Small intestine (tissue), 7 donors: ENCODE data around the gene HDHD5. TPM values are rescaled to one million over a fixed set of nuclear protein-coding genes. Genes with fewer than 3 reads are reported as not detected.

ENCODE experiments used
- DNase-seq, 2 donors: peaks; one replicate each; pipeline versions ENCODE4 v3.0.0 to v3.0.0-alpha.2; 2013
- FAIRE-seq: peaks from 2 replicates; lab custom pipeline; 2012; peaks lifted over from hg19 to GRCh38; lab: Jason Lieb, UNC
- H3K27ac ChIP-seq, 3 donors: one replicate each; pipeline ENCODE4 v1.5.1; 2013; ENCODE audit warnings: low read length in 2 of 3, mild to moderate bottlenecking in 2 of 3, control low read depth in 1 of 3, inconsistent platforms in 1 of 3, low read depth in 1 of 3, moderate library complexity in 1 of 3
- H3K27me3 ChIP-seq, 3 donors: one replicate each; pipeline ENCODE4 v1.6.1; 2013; ENCODE audit warnings: low read length in 3 of 3, inconsistent platforms in 1 of 3; ENCODE audit not compliant: control insufficient read depth in 3 of 3, insufficient read depth in 3 of 3
- H3K36me3 ChIP-seq, 3 donors: one replicate each; pipeline ENCODE4 v1.6.1; 2013; ENCODE audit warnings: low read length in 3 of 3, inconsistent platforms in 1 of 3, low read depth in 1 of 3, mild to moderate bottlenecking in 1 of 3, moderate library complexity in 1 of 3; ENCODE audit not compliant: control insufficient read depth in 3 of 3, insufficient read depth in 2 of 3
- H3K4me1 ChIP-seq, 3 donors: one replicate each; pipeline ENCODE4 v1.6.1; 2013; ENCODE audit warnings: low read length in 2 of 3, inconsistent platforms in 1 of 3, low read depth in 1 of 3, mild to moderate bottlenecking in 1 of 3, moderate library complexity in 1 of 3; ENCODE audit not compliant: control insufficient read depth in 3 of 3, insufficient read depth in 2 of 3
- H3K4me3 ChIP-seq, 3 donors: one replicate each; pipeline ENCODE4 v1.5.1; 2013; ENCODE audit warnings: low read length in 3 of 3, control low read depth in 1 of 3, inconsistent platforms in 1 of 3, low read depth in 1 of 3, mild to moderate bottlenecking in 1 of 3, moderate library complexity in 1 of 3
- H3K9me3 ChIP-seq, 2 donors: one replicate each; pipeline ENCODE4 v1.6.1; 2013; ENCODE audit warnings: low read depth in 1 of 2, low read length in 1 of 2; ENCODE audit not compliant: control insufficient read depth in 2 of 2, insufficient read depth in 1 of 2
- WGBS, 3 donors: extraction: QIAGEN DNeasy Blood & Tissue Kit; methylation state at CpG; one replicate each; pipeline ENCODE4 v1.1.7; 2013; 5-methylcytosine and 5-hydroxymethylcytosine counted together
- polyA plus RNA-seq, 4 donors: library from polyadenylated mRNA; stranded (reverse) in 3 of 4; unstranded in 1 of 4; fragments of 200-250 nt in 3 of 4; fragments of 120-200 nt in 1 of 4; gene quantifications; one replicate each; pipeline versions ENCODE4 v1.2.1 to v1.2.3, GENCODE V29; 2013
- donor health status: healthy with polysubstance abuse.
- donor health status: control.
- donor health status: control.
- donor health status: Bipolar disorder and iron deficiency.
- donor health status: healthy.

Gene HDHD5
- polyA plus RNA-seq, 4 donors, result 36.0 to 70.8 (median 61.7) TPM

GRCh38 chr22:17162731-17163130 is 3.7 kb upstream of the HDHD5 start:
- Histone ChIP-seq H3K4me3 (no peak overlapping the region), H3K4me1 (no peaks in the 10 kb centered on the region), H3K36me3 (no peaks in the 10 kb centered on the region), H3K9me3 (no peaks in the 10 kb centered on the region), H3K27me3 (no peaks in the 10 kb centered on the region), H3K27ac (no peak overlapping the region)
- DNase-seq (no peak), FAIRE-seq (no peak)
- 80 to 90% (median 84%) methylated on average over 8 of the region's 8 CpGs for WGBS, 3 donors

- no peak for DNase-seq
- Histone ChIP-seq H3K4me1 (peaks cover 0 to 4% (median 3%) of the 10 kb centered on the region in 3 donors), H3K9me3 (no peaks in the 10 kb centered on the region), H3K4me3 (no peak overlapping the region), H3K36me3 (no peaks in the 10 kb centered on the region), H3K27ac (no peak overlapping the region), H3K27me3 (no peaks in the 10 kb centered on the region)
- FAIRE-seq, result no peak
- whole genome bisulfite sequencing, 3 donors, result 84 to 90% (median 90%) methylated on average over 3 of the region's 3 CpGs
Observed at GRCh38 chr22:17161991-17162390, 2.9 kb upstream of the HDHD5 start.

- FAIRE-seq (no peak), DNase-seq (peak; percentile 83 to 90)
- peaks cover 0 to 7% (median 3%) of the 10 kb centered on the region in 3 donors for H3K4me1 ChIP-seq
- 4 to 10% (median 7%) methylated on average over 21 to 35 of the region's 35 CpGs for WGBS, 3 donors
- peak overlapping the region; percentile 79 to 86 (median 85) for H3K27ac ChIP-seq
- no peaks in the 10 kb centered on the region for H3K9me3 ChIP-seq
- H3K36me3 ChIP-seq, result no peaks in the 10 kb centered on the region
- peak overlapping the region; percentile 53 to 71 (median 58) for H3K4me3 ChIP-seq
- no peaks in the 10 kb centered on the region for H3K27me3 ChIP-seq
Observed at GRCh38 chr22:17159504-17159951, 451 bp upstream of the HDHD5 start.

GRCh38 chr22:17158176-17158567 is 905 bp downstream of the HDHD5 start:
- Histone ChIP-seq H3K27me3 (no peaks in the 10 kb centered on the region), H3K27ac (peak overlapping the region; percentile 85 to 95 (median 85)), H3K36me3 (no peaks in the 10 kb centered on the region), H3K4me3 (peak overlapping the region; percentile 53 to 71 (median 63)), H3K9me3 (no peaks in the 10 kb centered on the region), H3K4me1 (peaks cover 0 to 11% (median 3%) of the 10 kb centered on the region in 3 donors)
- no peak for FAIRE-seq
- DNase-seq, result no peak
- 18 to 45% (median 33%) methylated on average over 17 of the region's 17 CpGs for WGBS, 3 donors

GRCh38 chr22:17157714-17158113 is 1.4 kb downstream of the HDHD5 start:
- Histone ChIP-seq H3K36me3 (peaks cover 0 to under 1% (median 0%) of the 10 kb centered on the region in 3 donors), H3K9me3 (no peaks in the 10 kb centered on the region), H3K27ac (peak overlapping the region in 1 of 3 donors; percentile 85), H3K4me1 (peaks cover 0 to 11% (median 3%) of the 10 kb centered on the region in 3 donors), H3K27me3 (no peaks in the 10 kb centered on the region), H3K4me3 (peak overlapping the region in 1 of 3 donors; percentile 71)
- 61 to 79% (median 64%) methylated on average over 3 of the region's 3 CpGs for WGBS, 3 donors
- FAIRE-seq (no peak), DNase-seq (no peak)

GRCh38 chr22:17155941-17156340 is 3.1 kb downstream of the HDHD5 start:
- Histone ChIP-seq H3K4me3 (no peak overlapping the region), H3K27me3 (no peaks in the 10 kb centered on the region), H3K36me3 (peaks cover 0 to 3% (median 0%) of the 10 kb centered on the region in 3 donors), H3K4me1 (peaks cover 0 to 14% (median 3%) of the 10 kb centered on the region in 3 donors), H3K27ac (no peak overlapping the region), H3K9me3 (no peaks in the 10 kb centered on the region)
- DNase-seq (no peak), FAIRE-seq (no peak)
- 70 to 78% (median 74%) methylated on average over 3 of the region's 3 CpGs for WGBS, 3 donors

- peak in 1 of 2 donors; percentile 33 for DNase-seq
- 25 to 44% (median 30%) methylated on average over 3 of the region's 3 CpGs for WGBS, 3 donors
- Histone ChIP-seq H3K27ac (peak overlapping the region in 2 of 3 donors; percentile 28 to 52), H3K9me3 (no peaks in the 10 kb centered on the region), H3K4me1 (peaks cover 3 to 20% (median 13%) of the 10 kb centered on the region in 3 donors), H3K36me3 (peaks cover 0 to 10% (median 0%) of the 10 kb centered on the region in 3 donors), H3K4me3 (no peak overlapping the region), H3K27me3 (no peaks in the 10 kb centered on the region)
- no peak for FAIRE-seq
Observed at GRCh38 chr22:17152971-17153370, 6.1 kb downstream of the HDHD5 start.

- H3K36me3 ChIP-seq, result peaks cover 0 to 16% (median 0%) of the 10 kb centered on the region in 3 donors
- peaks cover 0 to 17% (median 13%) of the 10 kb centered on the region in 3 donors for H3K4me1 ChIP-seq
- FAIRE-seq (no peak), DNase-seq (peak in 1 of 2 donors; percentile 79)
- 49 to 71% (median 65%) methylated on average over 6 of the region's 6 CpGs for WGBS, 3 donors
- H3K27me3 ChIP-seq, result no peaks in the 10 kb centered on the region
- H3K4me3 ChIP-seq, result no peak overlapping the region
- H3K9me3 ChIP-seq, result no peaks in the 10 kb centered on the region
- peak overlapping the region in 2 of 3 donors; percentile 28 to 58 for H3K27ac ChIP-seq
Observed at GRCh38 chr22:17152340-17152739, 6.7 kb downstream of the HDHD5 start.
